HEK293 (cell line): ENCODE data around the gene FZD2.
A peak's percentile ranks its signal among the peaks of the same experiment; 100 is the strongest.

Source experiments
- CTCF ChIA-PET: fragments of 350-600 bp; formaldehyde crosslinking; extraction: SDS; loops from one replicate; lab custom pipeline; 2021; ENCODE audit warnings: antibody characterized with exemption; lab: Yijun Ruan, JAX
- POLR2A ChIA-PET: fragments of 300-600 bp; formaldehyde crosslinking; extraction: SDS; loops from one replicate; lab custom pipeline; 2020; ENCODE audit warnings: antibody characterized with exemption, inconsistent platforms; lab: Yijun Ruan, JAX
- H3K27ac ChIP-seq: fragments of 200-500 bp; sonication (Bioruptor generic); 2 replicates; pipeline ENCODE4 v1.5.1; 2014; ENCODE audit warnings: low read depth, low read length, control low read depth, inconsistent platforms; ENCODE audit errors: extremely low read depth
- H3K36me3 ChIP-seq, 2 experiments: fragments of 200-500 bp in 1 of 2; sonication (Bioruptor generic) in 1 of 2; 1 replicate in 1 of 2; 2 replicates in 1 of 2; pipeline ENCODE4 v1.5.1; 2014 to 2017; ENCODE audit warnings: inconsistent platforms in 2 of 2, low read length in 2 of 2; ENCODE audit not compliant: control insufficient read depth in 2 of 2, insufficient read depth in 1 of 2
- H3K4me1 ChIP-seq: fragments of 200-500 bp; sonication (Bioruptor generic); 2 replicates; pipeline ENCODE4 v1.5.1; 2014; ENCODE audit warnings: mild to moderate bottlenecking, low read length, inconsistent platforms; ENCODE audit not compliant: control insufficient read depth, insufficient read depth
- H3K4me3 ChIP-seq: 2 replicates; pipeline ENCODE4 v1.5.1; 2011; ENCODE audit warnings: low read depth, mild to moderate bottlenecking, control low read depth, low read length, moderate library complexity
- H3K9me3 ChIP-seq: fragments of 200-500 bp; sonication (Bioruptor generic); 2 replicates; pipeline ENCODE4 v1.5.1; 2014; ENCODE audit warnings: low read depth, low read length, inconsistent platforms; ENCODE audit not compliant: control insufficient read depth, insufficient read depth
- EGR2 ChIP-seq: fragments of 450-650 bp; formaldehyde crosslinking; IDR thresholded peaks from 2 replicates; pipeline ENCODE4 v1.5.1; 2016; ENCODE audit warnings: low read depth, missing biosample characterization, missing genetic modification characterization
- HOXA7 ChIP-seq: sonication (generic); formaldehyde crosslinking; IDR thresholded peaks from 2 replicates; pipeline ENCODE4 v1.8.1; 2022; ENCODE audit warnings: missing genetic modification reagents, borderline replicate concordance
- OSR2 ChIP-seq: fragments of 450-650 bp; formaldehyde crosslinking; IDR thresholded peaks from 2 replicates; pipeline ENCODE4 v1.5.1; 2016; ENCODE audit warnings: missing biosample characterization, missing genetic modification characterization
- WT1 ChIP-seq: fragments of 450-650 bp; formaldehyde crosslinking; IDR thresholded peaks from 2 replicates; pipeline ENCODE4 v1.5.1; 2016; ENCODE audit warnings: missing biosample characterization, missing genetic modification characterization
- ZBTB20 ChIP-seq: fragments of 450-650 bp; formaldehyde crosslinking; IDR thresholded peaks from 2 replicates; pipeline ENCODE4 v1.5.1; 2016; ENCODE audit warnings: missing biosample characterization, missing genetic modification characterization
- ZBTB48 ChIP-seq: fragments of 450-650 bp; formaldehyde crosslinking; IDR thresholded peaks from 2 replicates; pipeline ENCODE4 v1.5.1; 2016; ENCODE audit warnings: missing biosample characterization, missing genetic modification characterization
- ZBTB8A ChIP-seq: fragments of 450-650 bp; formaldehyde crosslinking; IDR thresholded peaks from 2 replicates; pipeline ENCODE4 v1.5.1; 2016; ENCODE audit warnings: missing biosample characterization, missing genetic modification characterization
- ZIC2 ChIP-seq: fragments of 450-650 bp; formaldehyde crosslinking; IDR thresholded peaks from 2 replicates; pipeline ENCODE4 v1.5.1; 2016; ENCODE audit warnings: missing biosample characterization, missing genetic modification characterization
- ZNF10 ChIP-seq: fragments of 450-650 bp; formaldehyde crosslinking; IDR thresholded peaks from 2 replicates; pipeline ENCODE4 v1.5.1; 2017; ENCODE audit warnings: missing biosample characterization, missing genetic modification characterization
- ZNF140 ChIP-seq: fragments of 450-650 bp; formaldehyde crosslinking; IDR thresholded peaks from 2 replicates; pipeline ENCODE4 v1.5.1; 2016; ENCODE audit warnings: missing biosample characterization, missing genetic modification characterization
- ZNF155 ChIP-seq: fragments of 450-650 bp; formaldehyde crosslinking; IDR thresholded peaks from 2 replicates; pipeline ENCODE4 v1.5.1; 2016; ENCODE audit warnings: missing biosample characterization, missing genetic modification characterization
- ZNF184 ChIP-seq: fragments of 450-650 bp; IDR thresholded peaks from 2 replicates; pipeline ENCODE4 v1.5.1; 2018; ENCODE audit warnings: missing biosample characterization, mild to moderate bottlenecking, missing genetic modification characterization
- ZNF248 ChIP-seq: fragments of 450-650 bp; formaldehyde crosslinking; IDR thresholded peaks from 2 replicates; pipeline ENCODE4 v1.5.1; 2017; ENCODE audit warnings: missing biosample characterization, missing genetic modification characterization
- ZNF530 ChIP-seq: fragments of 450-650 bp; formaldehyde crosslinking; IDR thresholded peaks from 2 replicates; pipeline ENCODE4 v1.5.1; 2016; ENCODE audit warnings: low read depth, missing biosample characterization, missing genetic modification characterization
- ZNF555 ChIP-seq: fragments of 450-650 bp; formaldehyde crosslinking; conservative IDR thresholded peaks from 2 replicates; pipeline ENCODE4 v1.5.1; 2017; ENCODE audit warnings: missing biosample characterization, mild to moderate bottlenecking, missing genetic modification characterization, inconsistent platforms
- ZNF629 ChIP-seq: fragments of 450-650 bp; formaldehyde crosslinking; IDR thresholded peaks from 2 replicates; pipeline ENCODE4 v1.5.1; 2017; ENCODE audit warnings: missing biosample characterization, missing genetic modification characterization
- ZNF791 ChIP-seq: fragments of 450-650 bp; formaldehyde crosslinking; IDR thresholded peaks from 2 replicates; pipeline ENCODE4 v1.5.1; 2016; ENCODE audit warnings: missing biosample characterization, missing genetic modification characterization
- TF ChIP-seq, protein P1 (sequence below): fragments of 450-650 bp; formaldehyde crosslinking; IDR thresholded peaks from 2 replicates; pipeline ENCODE4 v1.5.1; 2017; ENCODE audit warnings: missing biosample characterization, missing genetic modification characterization
- TF ChIP-seq, protein P2 (sequence below): fragments of 450-650 bp; formaldehyde crosslinking; IDR thresholded peaks from 2 replicates; pipeline ENCODE4 v1.5.1; 2016; ENCODE audit warnings: missing biosample characterization, missing genetic modification characterization
- TF ChIP-seq, protein P3 (sequence below): fragments of 450-650 bp; formaldehyde crosslinking; IDR thresholded peaks from 2 replicates; pipeline ENCODE4 v1.5.1; 2016; ENCODE audit warnings: missing biosample characterization, missing genetic modification characterization
- TF ChIP-seq, protein P4 (sequence below): fragments of 450-650 bp; formaldehyde crosslinking; IDR thresholded peaks from 2 replicates; pipeline ENCODE4 v1.5.1; 2016; ENCODE audit warnings: missing biosample characterization, missing genetic modification characterization, borderline replicate concordance
- TF ChIP-seq, protein P5 (sequence below): fragments of 450-650 bp; formaldehyde crosslinking; IDR thresholded peaks from 2 replicates; pipeline ENCODE4 v1.5.1; 2017; ENCODE audit warnings: missing biosample characterization, missing genetic modification characterization
- TF ChIP-seq, protein P6 (sequence below): fragments of 450-650 bp; formaldehyde crosslinking; IDR thresholded peaks from 2 replicates; pipeline ENCODE4 v1.5.1; 2016; ENCODE audit warnings: missing biosample characterization, missing genetic modification characterization

FZD2 gene

DNA sequence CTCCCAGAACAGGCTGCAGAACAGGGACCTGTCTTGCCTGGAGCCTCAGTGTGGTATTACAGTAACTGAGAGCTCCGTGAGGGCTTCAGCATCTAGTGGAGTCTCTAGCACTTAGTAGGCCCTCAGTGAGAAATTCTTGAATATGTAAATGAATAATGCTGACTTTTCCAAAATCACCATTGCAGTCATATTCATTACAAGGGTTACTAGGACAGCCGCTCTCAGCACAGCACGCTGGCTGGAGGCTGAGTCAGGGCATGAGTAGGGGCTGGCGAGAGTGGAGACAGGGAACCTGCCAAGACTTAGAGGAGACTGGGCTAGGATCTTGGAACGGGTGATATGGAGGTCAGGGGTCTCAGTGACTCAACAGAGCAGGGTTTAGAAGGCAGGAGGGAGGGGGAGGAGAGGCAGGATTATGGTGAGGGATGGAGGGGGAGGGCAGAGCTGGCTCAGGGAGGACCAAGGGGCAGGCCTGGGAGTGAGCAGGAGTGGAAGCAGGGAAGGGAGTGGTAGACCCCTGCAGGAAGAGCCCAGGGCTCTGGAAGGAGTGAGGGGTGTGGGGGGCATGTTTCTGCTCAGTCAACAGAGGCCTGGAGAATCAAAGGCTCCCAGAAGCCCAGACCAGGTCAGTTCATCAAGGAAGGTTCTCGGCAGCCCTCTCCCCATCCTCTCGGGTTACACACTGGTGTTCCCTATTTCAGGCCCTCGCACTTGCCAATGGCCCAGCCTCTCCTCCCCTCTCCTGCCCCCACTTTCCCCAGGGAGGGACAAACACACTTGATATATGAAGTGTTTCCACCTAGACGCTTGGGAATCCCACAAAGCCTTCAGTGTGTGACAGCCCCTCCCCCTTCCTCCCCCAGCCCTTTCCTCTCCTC lies 42.3 kb downstream of the FZD2 start:
- Histone ChIP-seq H3K4me3 (no peak overlapping the region), H3K4me1 (0 out of 2 replicates have a peak, but pooled peaks cover 9% of the 10 kb centered on the region), H3K27ac (0 out of 2 replicates have a peak overlapping the region, but pooled peaks have one; percentile 41), H3K9me3 (no peaks in the 10 kb centered on the region), H3K36me3 (no peaks in the 10 kb centered on the region)
- ChIA-PET CTCF (interaction anchor here (0.7 to 1.6 kb wide), 2 partner anchors 12 to 1353 kb away, joined by 4 to 5 read pairs; no protein-coding TSS in a partner anchor), POLR2A (interaction anchor here (0.6 to 1.4 kb wide), 3 partner anchors 12 to 1866 kb away, joined by 4 to 6 read pairs (median 5); partner anchors contain the start of gene FZD2)
- TF ChIP-seq ZNF530 (tag by site-specific recombination) (no peak), ZBTB8A (tag by site-specific recombination) (no peak), ZNF10 (no peak), ZIC2 (tag by site-specific recombination) (0 out of 2 replicates have a peak, but pooled peaks have one; percentile 15), EGR2 (tag by site-specific recombination) (peak; percentile 26; the same call in 1 of the 2 replicates), ZNF791 (tag by site-specific recombination) (no peak), ZNF140 (tag by site-specific recombination) (0 out of 2 replicates have a peak, but pooled peaks have one; percentile 1), WT1 (tag by site-specific recombination) (peak; percentile 51; the same call in 1 of the 2 replicates), ZNF155 (tag by site-specific recombination) (no peak), ZBTB20 (tag by site-specific recombination) (peak; percentile 46; the same call in 1 of the 2 replicates), OSR2 (tag by site-specific recombination) (no peak), ZNF629 (tag by site-specific recombination) (0 out of 2 replicates have a peak, but pooled peaks have one; percentile 3), ZBTB48 (tag by site-specific recombination) (peak; percentile 77), ZNF555 (no peak), HOXA7 (no peak), ZNF184 (tag by site-specific recombination) (no peak), ZNF248 (tag by site-specific recombination) (no peak)
- TF ChIP-seq, protein P1, sequence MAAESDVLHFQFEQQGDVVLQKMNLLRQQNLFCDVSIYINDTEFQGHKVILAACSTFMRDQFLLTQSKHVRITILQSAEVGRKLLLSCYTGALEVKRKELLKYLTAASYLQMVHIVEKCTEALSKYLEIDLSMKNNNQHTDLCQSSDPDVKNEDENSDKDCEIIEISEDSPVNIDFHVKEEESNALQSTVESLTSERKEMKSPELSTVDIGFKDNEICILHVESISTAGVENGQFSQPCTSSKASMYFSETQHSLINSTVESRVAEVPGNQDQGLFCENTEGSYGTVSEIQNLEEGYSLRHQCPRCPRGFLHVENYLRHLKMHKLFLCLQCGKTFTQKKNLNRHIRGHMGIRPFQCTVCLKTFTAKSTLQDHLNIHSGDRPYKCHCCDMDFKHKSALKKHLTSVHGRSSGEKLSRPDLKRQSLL (tag by site-specific recombination), result no peak
- TF ChIP-seq, protein P2, sequence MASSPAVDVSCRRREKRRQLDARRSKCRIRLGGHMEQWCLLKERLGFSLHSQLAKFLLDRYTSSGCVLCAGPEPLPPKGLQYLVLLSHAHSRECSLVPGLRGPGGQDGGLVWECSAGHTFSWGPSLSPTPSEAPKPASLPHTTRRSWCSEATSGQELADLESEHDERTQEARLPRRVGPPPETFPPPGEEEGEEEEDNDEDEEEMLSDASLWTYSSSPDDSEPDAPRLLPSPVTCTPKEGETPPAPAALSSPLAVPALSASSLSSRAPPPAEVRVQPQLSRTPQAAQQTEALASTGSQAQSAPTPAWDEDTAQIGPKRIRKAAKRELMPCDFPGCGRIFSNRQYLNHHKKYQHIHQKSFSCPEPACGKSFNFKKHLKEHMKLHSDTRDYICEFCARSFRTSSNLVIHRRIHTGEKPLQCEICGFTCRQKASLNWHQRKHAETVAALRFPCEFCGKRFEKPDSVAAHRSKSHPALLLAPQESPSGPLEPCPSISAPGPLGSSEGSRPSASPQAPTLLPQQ (tag by site-specific recombination), result no peak
- TF ChIP-seq, protein P3, sequence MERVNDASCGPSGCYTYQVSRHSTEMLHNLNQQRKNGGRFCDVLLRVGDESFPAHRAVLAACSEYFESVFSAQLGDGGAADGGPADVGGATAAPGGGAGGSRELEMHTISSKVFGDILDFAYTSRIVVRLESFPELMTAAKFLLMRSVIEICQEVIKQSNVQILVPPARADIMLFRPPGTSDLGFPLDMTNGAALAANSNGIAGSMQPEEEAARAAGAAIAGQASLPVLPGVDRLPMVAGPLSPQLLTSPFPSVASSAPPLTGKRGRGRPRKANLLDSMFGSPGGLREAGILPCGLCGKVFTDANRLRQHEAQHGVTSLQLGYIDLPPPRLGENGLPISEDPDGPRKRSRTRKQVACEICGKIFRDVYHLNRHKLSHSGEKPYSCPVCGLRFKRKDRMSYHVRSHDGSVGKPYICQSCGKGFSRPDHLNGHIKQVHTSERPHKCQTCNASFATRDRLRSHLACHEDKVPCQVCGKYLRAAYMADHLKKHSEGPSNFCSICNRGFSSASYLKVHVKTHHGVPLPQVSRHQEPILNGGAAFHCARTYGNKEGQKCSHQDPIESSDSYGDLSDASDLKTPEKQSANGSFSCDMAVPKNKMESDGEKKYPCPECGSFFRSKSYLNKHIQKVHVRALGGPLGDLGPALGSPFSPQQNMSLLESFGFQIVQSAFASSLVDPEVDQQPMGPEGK (tag by site-specific recombination), result 0 out of 2 replicates have a peak, but pooled peaks have one; percentile 29
- TF ChIP-seq, protein P4, sequence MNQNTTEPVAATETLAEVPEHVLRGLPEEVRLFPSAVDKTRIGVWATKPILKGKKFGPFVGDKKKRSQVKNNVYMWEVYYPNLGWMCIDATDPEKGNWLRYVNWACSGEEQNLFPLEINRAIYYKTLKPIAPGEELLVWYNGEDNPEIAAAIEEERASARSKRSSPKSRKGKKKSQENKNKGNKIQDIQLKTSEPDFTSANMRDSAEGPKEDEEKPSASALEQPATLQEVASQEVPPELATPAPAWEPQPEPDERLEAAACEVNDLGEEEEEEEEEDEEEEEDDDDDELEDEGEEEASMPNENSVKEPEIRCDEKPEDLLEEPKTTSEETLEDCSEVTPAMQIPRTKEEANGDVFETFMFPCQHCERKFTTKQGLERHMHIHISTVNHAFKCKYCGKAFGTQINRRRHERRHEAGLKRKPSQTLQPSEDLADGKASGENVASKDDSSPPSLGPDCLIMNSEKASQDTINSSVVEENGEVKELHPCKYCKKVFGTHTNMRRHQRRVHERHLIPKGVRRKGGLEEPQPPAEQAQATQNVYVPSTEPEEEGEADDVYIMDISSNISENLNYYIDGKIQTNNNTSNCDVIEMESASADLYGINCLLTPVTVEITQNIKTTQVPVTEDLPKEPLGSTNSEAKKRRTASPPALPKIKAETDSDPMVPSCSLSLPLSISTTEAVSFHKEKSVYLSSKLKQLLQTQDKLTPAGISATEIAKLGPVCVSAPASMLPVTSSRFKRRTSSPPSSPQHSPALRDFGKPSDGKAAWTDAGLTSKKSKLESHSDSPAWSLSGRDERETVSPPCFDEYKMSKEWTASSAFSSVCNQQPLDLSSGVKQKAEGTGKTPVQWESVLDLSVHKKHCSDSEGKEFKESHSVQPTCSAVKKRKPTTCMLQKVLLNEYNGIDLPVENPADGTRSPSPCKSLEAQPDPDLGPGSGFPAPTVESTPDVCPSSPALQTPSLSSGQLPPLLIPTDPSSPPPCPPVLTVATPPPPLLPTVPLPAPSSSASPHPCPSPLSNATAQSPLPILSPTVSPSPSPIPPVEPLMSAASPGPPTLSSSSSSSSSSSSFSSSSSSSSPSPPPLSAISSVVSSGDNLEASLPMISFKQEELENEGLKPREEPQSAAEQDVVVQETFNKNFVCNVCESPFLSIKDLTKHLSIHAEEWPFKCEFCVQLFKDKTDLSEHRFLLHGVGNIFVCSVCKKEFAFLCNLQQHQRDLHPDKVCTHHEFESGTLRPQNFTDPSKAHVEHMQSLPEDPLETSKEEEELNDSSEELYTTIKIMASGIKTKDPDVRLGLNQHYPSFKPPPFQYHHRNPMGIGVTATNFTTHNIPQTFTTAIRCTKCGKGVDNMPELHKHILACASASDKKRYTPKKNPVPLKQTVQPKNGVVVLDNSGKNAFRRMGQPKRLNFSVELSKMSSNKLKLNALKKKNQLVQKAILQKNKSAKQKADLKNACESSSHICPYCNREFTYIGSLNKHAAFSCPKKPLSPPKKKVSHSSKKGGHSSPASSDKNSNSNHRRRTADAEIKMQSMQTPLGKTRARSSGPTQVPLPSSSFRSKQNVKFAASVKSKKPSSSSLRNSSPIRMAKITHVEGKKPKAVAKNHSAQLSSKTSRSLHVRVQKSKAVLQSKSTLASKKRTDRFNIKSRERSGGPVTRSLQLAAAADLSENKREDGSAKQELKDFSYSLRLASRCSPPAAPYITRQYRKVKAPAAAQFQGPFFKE (tag by site-specific recombination), result no peak
- TF ChIP-seq, protein P5, sequence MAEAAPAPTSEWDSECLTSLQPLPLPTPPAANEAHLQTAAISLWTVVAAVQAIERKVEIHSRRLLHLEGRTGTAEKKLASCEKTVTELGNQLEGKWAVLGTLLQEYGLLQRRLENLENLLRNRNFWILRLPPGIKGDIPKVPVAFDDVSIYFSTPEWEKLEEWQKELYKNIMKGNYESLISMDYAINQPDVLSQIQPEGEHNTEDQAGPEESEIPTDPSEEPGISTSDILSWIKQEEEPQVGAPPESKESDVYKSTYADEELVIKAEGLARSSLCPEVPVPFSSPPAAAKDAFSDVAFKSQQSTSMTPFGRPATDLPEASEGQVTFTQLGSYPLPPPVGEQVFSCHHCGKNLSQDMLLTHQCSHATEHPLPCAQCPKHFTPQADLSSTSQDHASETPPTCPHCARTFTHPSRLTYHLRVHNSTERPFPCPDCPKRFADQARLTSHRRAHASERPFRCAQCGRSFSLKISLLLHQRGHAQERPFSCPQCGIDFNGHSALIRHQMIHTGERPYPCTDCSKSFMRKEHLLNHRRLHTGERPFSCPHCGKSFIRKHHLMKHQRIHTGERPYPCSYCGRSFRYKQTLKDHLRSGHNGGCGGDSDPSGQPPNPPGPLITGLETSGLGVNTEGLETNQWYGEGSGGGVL (tag by site-specific recombination), result peak; percentile 82
- TF ChIP-seq, protein P6, sequence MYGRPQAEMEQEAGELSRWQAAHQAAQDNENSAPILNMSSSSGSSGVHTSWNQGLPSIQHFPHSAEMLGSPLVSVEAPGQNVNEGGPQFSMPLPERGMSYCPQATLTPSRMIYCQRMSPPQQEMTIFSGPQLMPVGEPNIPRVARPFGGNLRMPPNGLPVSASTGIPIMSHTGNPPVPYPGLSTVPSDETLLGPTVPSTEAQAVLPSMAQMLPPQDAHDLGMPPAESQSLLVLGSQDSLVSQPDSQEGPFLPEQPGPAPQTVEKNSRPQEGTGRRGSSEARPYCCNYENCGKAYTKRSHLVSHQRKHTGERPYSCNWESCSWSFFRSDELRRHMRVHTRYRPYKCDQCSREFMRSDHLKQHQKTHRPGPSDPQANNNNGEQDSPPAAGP, result peak; percentile 70
